ENCODE data around the gene ABI1.

DNA sequence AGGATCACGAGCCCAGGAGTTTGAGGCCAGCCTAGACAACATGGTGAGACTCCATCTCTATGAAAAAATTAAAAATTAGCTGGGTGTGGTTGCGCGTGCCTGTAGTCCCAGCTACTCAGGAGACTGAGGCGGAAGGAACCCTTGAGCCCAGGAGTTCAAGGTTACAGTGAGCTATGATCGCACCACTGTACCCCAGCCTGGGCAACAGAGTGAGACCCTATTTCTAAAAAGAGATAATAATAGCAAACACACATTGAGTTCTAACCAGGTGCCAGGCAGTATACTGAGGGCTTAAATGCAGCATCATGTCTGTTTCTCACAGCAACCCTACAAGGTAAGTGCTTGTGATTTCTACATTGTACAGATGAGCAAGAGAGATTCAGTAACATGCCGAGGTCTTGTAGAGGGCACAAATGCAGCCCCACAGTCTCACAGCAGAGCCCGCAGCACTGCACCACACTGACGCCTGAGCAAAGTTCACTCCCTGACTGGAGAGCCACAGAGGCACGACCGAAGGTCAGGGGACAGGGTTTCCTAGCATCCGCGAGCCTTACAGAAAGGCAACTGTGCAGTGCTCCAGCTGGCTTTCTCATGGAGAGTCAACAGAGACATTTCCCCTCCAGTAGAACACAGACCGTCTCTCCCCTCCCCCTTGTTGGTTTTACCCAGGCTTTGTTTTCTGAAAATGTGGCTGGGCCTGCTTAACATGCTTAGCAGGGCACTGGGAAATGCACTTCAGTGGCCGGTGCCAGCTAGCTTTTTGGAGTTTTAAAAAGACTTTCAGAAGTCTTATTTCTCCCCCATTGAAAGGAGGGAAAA is 126.8 kb downstream of the ABI1 start:
- TF ChIP-seq POLR2AphosphoS5 (IDR thresholded peaks at IDR 0.05; ENCODE audit: borderline replicate concordance, low read depth, low read length) (no peak), EZH2 (IDR thresholded peaks at IDR 0.05) (no peak), FOXP2 (optimal IDR thresholded peaks at IDR 0.05; ENCODE audit: control extremely low read depth, extremely low read length, insufficient read depth) (no peak)

Data from SK-N-MC (cell line).